GM21786 (cell line): ENCODE results near the gene GGT6.
"Not testable (repeated sequence)": the region's sequence is repeated elsewhere in the genome, so short reads cannot be mapped to it uniquely, and the experiment has no call there.

Experiments
- ATAC-seq: cut with Tn5 transposase; IDR thresholded peaks from one replicate; pipeline ENCODE4 v1.9.1; 2021; ENCODE audit not compliant: unreplicated experiment

GGT6 gene, protein sequence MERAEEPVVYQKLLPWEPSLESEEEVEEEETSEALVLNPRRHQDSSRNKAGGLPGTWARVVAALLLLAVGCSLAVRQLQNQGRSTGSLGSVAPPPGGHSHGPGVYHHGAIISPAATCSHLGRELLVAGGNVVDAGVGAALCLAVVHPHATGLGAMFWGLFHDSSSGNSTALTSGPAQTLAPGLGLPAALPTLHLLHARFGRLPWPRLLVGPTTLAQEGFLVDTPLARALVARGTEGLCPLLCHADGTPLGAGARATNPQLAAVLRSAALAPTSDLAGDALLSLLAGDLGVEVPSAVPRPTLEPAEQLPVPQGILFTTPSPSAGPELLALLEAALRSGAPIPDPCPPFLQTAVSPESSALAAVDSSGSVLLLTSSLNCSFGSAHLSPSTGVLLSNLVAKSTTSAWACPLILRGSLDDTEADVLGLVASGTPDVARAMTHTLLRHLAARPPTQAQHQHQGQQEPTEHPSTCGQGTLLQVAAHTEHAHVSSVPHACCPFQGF

DNA sequence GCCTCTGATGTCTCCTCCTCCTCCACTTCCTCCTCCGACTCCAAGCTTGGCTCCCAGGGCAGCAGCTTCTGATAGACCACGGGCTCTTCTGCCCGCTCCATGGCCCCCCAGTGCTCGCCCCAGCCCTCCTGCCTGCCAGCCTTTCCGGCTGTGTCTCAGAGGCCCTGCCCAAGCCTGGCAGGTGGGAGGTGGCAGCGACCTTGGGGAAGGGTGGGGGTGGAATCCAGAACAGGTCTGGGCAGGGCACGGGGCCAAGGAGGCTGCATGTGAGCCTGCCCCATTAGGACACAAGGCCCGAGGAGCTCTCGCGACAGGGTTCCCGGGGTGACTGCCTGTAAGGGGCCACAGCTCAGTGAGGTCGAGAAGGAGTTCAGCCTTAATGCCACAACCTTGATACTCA is at the start of gene GGT6:
TSS of gene GGT6 (minus strand) at position 157 of the 400 bp plus-strand sequence. CDS start at position 101, 56 bp downstream.
- ATAC-seq, result no peak

DNA sequence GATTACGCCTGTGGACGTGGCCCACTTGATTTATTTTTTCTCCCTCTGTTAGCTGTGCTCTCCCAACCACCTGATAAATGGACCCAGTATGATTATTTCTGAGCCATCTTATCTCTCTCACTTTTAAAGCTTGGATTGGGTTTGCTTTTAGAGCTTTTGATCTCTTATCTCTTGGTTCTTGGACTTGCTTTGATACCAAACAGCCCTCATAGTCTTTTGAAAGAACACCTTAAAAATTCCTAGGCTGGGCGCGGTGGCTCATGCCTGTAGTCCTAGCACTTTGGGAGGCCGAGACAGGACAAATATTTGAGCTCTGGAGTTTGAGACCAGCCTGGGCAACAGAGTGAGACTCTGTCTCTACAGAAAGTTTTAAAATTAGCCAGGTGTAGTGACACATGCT is 49.8 kb upstream of the GGT6 start:
- no peak for ATAC-seq

DNA sequence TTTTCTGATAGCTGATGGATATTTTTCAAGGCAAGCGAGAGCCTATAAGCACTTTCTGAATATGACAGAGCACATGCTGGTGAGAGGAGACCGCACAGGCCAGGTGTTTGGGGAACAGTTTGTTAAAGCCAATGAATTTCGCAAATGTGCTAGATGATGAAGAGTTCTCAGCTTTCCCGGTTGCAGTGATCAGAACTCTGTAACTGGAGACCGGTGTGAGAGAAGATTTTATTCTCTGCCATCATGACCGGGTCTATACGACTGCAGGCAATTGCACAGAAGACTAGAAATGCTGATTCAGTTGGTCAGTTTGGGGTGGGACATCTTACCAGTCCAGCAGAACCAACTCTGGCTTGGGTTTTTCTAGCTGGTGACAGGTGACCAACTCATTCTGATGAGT is 49.4 kb upstream of the GGT6 start:
- ATAC-seq, result no peak

DNA sequence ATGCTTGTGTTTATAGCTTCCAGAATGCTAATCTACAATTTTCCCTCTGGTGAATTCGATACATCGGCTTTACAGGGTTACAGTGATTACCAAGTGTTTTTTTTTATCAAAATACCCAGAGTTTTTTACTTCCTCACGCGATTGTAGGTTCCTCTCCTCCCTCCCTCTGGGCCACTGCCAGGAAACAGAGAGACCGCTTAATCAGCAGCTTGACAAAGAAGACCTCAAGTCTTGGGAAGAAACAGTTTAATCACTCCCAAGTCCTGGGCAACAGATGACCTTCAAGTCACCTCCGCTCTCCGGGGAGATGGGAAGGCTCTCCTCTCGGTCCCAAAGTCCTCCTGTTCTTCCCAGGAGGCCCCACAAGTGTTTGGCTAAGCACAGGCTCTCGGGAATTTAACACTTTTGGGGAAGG is 47.4 kb upstream of the GGT6 start:
- ATAC-seq, result no peak

DNA sequence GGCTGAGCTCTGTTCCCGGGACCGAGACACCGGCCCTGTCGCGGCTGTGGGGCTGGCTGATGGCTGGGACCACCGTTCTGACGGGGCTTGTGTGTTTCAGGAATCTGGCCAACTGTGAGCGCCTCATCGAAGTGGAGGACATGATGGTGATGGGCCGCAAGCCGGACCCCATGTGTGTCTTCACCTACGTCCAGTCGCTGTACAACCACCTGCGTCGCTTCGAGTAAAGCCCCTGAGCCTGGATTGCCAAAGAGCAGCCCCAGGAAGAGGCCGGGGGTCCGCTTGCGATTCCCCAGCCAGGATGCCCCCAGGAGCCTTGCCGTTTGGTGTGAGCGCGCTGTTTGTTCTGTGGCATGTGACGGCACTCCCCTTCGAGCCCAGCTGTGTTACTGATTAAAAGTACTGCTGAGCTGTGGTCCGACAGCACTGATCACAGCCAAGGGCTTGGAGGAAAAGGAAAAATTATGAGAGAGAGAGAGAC is 46.9 kb upstream of the GGT6 start:
- no peak for ATAC-seq

DNA sequence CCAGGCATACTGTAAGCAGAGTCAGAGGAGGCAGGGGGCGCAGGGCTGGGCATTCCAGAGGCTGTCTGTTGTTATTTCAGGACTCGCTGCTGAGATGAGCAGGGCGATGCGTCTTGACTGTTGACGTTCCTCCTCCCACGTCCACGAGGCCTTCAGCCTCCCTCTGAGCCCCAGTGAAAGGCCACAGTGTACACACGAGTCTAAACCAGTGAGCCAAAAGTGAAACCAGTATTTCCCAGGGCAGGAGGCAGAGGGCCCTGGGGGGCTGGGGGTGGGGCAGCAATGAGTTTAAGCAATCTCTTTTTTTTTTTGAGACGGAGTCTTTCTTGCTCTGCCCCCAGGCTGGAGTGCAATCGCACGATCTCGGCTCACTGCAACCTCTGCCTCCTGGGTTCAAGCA is 45.4 kb upstream of the GGT6 start:
- no peak for ATAC-seq

DNA sequence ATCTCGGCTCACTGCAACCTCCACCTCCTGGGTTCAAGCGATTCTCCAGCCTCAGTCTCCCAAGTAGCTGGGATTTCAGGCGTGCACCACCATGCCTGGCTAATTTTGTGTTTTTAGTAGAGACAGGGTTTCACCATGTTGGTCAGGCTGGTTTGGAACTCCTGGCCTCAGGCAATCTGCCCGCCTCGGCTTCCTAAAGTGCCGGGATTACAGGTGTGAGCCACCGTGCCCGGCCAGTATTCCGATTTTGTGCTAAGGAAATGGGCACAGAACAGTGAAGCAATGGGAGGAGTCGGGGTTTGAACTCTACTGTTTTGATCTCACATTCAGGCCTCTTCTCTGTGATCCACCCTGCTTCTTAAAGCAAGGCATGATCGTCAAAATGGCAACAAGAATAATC is 44.4 kb upstream of the GGT6 start:
- not testable (repeated sequence) for ATAC-seq

DNA sequence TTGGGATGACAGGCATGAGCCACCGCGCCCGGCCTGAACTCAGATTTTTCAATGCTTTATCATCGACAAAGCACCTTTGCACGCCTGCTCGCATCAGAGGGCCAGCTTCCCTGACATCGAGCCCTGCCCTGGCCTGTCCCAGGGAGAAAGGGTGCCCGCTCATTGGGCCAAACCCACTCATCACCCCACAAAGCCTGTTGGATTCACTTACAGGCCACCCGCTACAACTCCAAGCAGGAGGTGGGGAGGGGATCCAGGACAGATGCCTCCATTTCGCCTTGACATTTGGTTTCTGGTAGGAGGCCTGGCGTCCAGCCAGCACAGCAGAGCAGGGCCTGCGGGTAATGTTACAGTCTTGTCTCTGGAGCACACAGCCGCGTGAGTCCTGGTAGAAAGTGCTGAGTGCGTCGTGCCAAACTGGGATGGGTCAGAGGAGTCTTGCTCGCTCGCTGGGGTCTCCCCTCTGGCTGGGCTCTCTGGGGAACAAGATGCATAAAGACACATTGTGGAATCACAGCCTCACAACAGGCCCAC is 43.8 kb upstream of the GGT6 start:
- ATAC-seq, result no peak

DNA sequence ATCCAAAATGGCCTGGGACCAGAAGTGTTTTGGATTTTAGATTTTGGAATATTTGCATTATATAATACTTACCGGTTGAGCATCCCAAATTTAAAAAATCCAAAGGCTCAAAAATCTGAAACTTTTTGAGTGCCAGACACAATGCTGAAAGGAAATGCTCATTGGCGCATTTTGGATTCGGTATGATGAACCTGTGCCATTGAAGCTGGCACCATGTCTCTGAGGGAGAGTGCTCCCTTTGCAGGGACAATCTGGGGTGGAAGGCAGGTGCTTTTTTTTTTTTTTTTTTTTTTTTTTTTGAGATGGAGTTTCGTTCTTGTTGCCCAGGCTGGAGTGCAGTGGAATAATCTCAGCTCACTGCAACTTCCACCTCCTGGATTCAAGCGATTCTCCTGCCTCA is 41.7 kb upstream of the GGT6 start:
- no peak for ATAC-seq

DNA sequence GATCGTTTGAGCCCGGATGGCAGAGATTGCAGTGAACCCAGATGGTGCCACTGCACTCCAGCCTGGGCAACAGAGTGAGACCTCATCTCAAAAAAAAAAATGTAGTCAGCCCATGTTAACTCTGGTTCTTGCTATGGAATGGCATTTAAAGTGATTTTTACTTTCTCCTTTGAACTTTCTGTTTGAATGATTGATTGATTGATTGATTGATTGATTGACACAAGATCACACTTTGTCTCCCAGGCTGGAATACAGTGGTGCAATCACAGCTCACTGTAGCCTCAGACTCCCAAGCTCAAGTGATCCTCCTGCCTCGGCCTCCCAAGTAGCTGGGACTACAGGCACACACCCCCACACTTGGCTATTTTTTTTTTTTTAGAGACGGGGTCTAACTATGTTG is 40.9 kb upstream of the GGT6 start:
- no peak for ATAC-seq

DNA sequence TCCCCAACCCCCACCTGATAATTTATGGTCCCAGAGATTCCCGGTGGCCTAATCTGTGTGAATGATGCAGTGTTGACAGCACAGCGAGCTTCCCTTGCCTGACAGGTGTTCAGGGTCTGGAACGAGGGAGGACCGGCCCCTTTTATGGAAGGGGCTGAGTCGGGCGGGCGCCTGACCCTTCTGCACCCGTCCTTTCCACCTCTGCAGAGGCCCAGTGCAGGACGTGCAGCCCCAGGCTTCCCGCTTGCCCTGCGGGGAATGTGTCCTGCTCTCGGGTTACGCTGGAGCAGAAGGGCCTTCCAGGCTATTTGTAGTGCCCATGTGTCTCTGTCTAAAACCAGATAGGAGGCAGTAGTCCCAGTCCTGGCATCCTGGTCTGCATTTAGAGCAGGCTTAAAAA is 40.2 kb upstream of the GGT6 start:
- no peak for ATAC-seq

DNA sequence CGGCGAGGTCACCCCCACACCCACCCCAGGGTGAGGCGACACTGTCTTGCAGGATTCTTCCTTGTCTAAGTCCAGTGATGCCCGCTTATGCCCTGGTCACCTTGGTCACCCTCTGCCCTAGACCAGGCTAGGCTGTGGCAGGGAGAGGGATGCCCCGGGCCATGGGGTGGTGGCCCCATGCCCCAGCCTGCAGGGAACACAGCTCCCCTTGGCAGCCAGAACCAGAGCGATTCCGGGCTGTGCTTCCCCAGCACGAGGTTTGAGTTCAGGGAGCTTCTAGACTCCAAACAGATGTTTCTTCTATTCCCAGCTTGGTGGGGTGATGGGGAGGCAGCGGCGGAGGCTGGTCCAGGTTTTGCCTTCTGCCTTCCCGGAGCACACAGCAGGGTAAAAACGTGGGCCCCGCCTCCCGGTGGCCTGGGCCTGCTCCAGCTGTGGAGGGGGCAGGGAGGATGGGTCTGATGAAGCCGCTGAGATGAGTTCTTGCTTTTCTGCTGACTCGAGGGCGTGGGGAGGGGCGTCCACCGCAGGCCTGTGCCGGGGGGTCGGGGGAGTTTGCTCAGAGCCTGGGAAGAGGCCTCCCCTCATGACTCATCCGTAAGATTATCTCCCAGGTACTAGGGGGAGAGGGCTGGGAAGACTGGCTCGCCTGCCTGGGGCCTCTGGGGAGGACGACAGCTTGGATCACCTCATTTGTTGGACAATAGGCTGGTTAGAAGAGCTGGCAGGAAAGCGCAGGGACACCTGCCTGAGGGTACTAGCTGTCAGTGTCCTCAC is 39.3 kb upstream of the GGT6 start:
- no peak for ATAC-seq

DNA sequence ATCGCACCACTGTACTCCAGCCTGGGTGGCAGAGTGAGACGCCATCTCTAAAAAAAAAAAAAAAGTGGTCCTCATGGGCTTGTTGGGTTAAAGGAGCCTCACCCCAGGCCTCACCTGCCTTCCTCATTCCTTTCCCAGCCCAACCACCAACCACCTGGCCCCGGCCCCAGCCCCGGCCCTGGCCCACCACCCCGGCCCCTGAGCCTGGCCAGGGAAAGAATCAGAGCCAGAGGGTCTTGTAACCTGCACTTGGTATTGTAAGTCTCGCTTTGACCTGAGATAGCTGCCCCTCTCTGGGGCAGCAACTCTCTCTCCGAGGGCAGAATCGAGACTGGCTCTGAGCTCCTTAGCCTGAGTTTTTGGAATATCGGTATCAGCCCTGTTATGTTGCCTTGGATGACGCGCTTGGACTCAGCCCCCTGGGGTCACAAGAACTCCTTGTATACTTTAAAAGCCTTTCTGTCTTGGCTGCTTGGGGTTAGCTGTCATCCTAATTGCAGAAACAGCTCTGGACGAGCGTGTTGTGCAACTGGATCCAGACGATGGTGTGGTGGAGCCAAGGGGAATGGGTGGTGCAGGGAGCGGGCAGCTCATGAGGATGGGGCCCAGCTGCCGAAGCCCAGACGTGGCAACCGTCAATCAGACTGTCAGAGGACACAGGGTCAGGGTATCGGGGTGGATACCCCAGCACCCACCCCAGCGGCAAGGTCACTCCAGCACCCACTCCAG is 38.6 kb upstream of the GGT6 start:
- no peak for ATAC-seq

DNA sequence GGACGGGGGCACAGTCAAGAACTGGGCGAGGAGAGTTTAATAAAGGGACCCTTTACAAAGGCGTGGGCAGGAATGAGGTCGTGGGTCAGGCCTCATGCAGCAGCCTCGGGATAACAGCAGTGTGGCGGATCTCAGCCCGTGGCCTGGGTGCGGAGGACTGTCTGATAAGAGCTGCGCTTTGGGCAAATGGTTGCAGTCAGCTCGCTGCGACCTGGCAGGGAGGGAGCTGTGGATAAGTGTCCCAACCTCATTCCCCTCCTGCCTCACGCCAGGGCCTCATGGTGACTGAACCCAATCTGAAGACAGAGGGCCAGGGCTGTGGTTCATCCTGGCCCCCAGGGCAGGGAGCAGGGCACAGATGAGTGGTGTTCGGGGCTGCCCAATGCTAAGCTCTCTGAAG is 37.6 kb upstream of the GGT6 start:
- no peak for ATAC-seq

DNA sequence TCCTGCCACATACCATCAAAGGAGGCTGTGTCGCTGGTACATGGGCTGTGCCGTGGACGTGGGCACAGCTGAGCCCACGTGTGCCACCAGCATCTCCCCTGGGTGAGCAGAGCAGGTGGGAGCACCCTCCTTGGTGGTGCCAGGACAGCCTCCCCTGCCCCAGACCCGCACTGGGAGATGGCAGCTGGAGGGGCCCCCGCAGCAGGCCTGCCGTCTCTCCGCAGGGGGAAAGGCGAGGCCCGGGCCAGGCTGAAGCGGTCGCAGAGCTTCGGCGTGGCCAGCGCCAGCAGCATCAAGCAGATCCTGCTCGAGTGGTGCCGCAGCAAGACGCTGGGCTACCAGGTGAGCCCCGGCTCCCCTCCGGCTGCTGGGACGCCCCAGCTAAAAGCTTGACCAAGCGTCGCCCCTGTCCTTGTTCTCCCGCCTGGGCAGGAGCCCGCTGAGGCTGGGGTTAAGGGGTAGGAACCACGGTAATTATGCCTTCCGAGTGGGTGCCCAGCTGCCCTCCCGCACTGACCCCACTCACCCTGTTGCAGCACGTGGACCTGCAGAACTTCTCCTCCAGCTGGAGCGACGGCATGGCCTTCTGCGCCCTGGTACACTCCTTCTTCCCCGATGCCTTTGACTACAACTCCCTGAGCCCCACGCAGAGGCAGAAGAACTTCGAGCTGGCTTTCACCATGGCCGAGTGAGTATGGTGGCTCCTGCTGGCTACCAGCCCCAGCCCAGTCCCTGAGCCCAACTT is 36.4 kb upstream of the GGT6 start:
- ATAC-seq, result no peak

DNA sequence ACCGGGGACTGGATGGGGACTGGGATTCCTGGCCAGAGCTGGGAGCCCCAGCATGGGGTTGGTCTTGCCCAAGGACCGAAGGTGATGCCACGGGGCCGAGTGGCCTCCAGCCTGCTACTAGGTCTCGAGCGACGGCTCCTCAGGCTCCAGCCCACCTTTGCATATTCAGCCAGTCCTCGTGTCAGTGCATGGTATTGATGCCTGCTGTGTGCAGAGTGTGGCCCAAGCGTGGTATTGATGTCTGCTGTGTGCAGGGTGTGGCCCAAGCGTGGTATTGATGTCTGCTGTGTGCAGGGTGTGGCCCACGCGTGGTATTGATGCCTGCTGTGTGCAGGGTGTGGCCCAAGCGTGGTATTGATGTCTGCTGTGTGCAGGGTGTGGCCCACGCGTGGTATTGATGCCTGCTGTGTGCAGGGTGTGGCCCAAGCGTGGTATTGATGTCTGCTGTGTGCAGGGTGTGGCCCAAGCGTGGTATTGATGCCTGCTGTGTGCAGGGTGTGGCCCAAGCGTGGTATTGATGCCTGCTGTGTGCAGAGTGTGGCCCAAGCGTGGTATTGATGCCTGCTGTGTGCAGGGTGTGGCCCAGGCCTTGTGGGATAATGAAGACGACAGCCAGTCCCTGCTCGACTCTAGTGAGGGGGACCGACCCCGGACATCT is 35.4 kb upstream of the GGT6 start:
- not testable (repeated sequence) for ATAC-seq

DNA sequence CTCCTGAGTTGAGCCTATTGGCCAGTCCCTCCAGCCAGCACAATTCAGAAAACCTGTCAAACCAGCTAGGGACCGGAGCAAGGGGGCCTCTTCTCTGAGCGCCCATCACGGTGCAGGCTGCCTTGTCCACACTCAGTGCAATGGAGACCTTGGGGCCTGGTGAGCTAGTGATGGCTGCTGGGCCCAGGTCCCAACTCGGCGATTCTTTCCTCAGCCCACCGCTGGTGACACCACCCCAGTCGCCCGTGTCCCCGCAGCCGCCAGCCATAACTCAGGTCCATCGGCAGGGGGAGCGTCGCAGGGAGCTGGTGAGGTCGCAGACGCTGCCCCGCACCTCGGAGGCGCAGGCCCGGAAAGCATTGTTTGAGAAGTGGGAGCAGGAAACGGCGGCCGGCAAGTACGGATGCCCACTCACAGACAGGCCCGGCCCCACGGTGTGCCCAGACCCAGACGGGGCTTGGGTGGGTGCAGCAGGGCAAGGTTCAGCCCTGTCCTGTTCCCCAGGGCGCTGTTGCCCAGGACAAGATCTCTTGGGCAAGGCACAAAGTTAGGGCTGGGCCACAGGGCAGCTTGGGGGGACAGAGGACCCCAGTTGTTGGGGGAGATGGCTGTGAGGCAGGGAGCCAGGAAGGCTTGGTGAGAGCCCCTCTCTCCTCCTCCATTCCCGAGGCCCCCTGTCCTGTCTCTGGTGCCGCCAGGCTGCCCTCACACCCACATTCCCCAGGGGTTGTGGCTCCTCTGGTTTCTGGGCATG is 34.7 kb upstream of the GGT6 start:
- no peak for ATAC-seq

DNA sequence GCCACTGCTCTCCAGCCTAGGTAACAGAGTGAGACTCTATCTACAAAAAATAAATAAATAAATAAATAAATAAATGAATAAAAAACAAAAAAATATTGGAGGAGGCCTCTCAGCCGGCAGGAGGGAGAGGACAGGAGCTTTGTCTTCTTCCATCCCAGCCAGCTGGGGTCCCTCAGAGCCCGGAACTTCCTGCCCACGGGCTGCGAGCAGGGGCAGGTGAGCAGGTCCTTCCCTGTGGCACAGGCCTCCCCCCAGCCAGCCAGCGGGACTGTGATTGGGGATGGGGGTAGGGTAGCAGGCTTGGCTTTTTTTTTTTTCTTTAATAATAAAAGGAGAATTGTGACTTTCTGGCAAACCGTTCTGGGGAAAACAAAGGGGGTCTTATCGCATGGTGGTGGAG is 34.0 kb upstream of the GGT6 start:
- no peak for ATAC-seq

DNA sequence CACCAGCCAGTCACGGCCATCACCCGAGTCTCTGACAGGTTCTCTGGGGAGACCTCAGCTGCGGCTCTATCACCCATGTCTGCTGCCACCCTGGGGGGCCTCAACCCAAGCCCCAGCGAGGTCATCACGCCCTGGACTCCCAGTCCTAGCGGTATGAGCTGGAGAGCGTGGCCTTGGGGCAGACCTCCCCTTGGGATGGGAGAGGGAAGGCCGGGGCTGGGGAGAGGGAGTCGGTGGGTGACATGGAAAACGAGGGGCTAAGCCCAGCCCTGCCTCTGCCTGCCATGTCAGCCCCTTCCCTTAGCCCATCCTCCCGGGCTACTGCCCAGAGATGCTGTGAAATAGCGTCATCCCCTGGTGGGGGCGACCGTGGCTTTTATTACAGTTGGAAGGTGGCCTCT is 32.6 kb upstream of the GGT6 start:
- ATAC-seq, result no peak
